NT2/D1 (cell line): ENCODE results near the gene PER1.

ENCODE experiments used
- DNase-seq: peaks from one replicate; pipeline ENCODE4 v3.0.0-alpha.2; 2011; ENCODE audit warnings: low read depth, low spot score
- H3K27me3 ChIP-seq: 2 replicates; pipeline ENCODE4 v1.6.0; 2011; ENCODE audit warnings: mild to moderate bottlenecking; ENCODE audit not compliant: insufficient read length, insufficient read depth
- H3K36me3 ChIP-seq: 2 replicates; pipeline ENCODE4 v1.6.1; 2011; ENCODE audit warnings: mild to moderate bottlenecking, low read length, mixed read lengths; ENCODE audit not compliant: insufficient read depth, insufficient read length
- H3K4me1 ChIP-seq: 2 replicates; pipeline ENCODE4 v1.5.1; 2011; ENCODE audit not compliant: insufficient read depth, insufficient read length
- H3K4me3 ChIP-seq: 2 replicates; pipeline ENCODE4 v1.5.1; 2011; ENCODE audit warnings: low read depth; ENCODE audit not compliant: insufficient read length
- H3K9ac ChIP-seq: 2 replicates; pipeline ENCODE4 v1.6.0; 2011; ENCODE audit warnings: low read depth; ENCODE audit not compliant: insufficient read length
- H3K9me3 ChIP-seq: 2 replicates; pipeline ENCODE4 v1.5.1; 2011; ENCODE audit warnings: mild to moderate bottlenecking, low read length; ENCODE audit not compliant: insufficient read depth
- SUZ12 ChIP-seq: IDR thresholded peaks from 2 replicates; pipeline ENCODE4 v1.6.1; 2011; ENCODE audit not compliant: insufficient read length, insufficient read depth; ENCODE audit errors: extremely low read depth
- YY1 ChIP-seq: IDR thresholded peaks from 2 replicates; pipeline ENCODE4 v1.6.1; 2011; ENCODE audit not compliant: insufficient read length, insufficient read depth
- ZNF274 ChIP-seq: IDR thresholded peaks from 2 replicates; pipeline ENCODE4 v1.6.1; 2011; ENCODE audit warnings: mild to moderate bottlenecking, low read depth, low read length

PER1 gene

GRCh38 chr17:8163978-8164814 is 12.0 kb upstream of the PER1 start:
- no peak for DNase-seq
- peak overlapping the region; percentile 9 for H3K4me3 ChIP-seq
- H3K4me1 ChIP-seq: peaks cover 18% of the 10 kb centered on the region
- H3K9me3 ChIP-seq: no peaks in the 10 kb centered on the region
- no peak for TF ChIP-seq ZNF274
- TF ChIP-seq SUZ12: no peak
- no peak for TF ChIP-seq YY1
- no peaks in the 10 kb centered on the region for H3K27me3 ChIP-seq
- peaks cover 23% of the 10 kb centered on the region for H3K36me3 ChIP-seq
- peak overlapping the region; percentile 94 for H3K9ac ChIP-seq

- Histone ChIP-seq H3K9ac (peak overlapping the region; percentile 94), H3K36me3 (peaks cover 27% of the 10 kb centered on the region), H3K9me3 (no peaks in the 10 kb centered on the region), H3K4me3 (peak overlapping the region; percentile 87), H3K27me3 (no peaks in the 10 kb centered on the region), H3K4me1 (peaks cover 18% of the 10 kb centered on the region)
- DNase-seq: no peak
- TF ChIP-seq YY1 (no peak), ZNF274 (no peak), SUZ12 (no peak)
These were observed 11.1 kb upstream of the PER1 start for GRCh38 chr17:8162997-8163977.

DNA sequence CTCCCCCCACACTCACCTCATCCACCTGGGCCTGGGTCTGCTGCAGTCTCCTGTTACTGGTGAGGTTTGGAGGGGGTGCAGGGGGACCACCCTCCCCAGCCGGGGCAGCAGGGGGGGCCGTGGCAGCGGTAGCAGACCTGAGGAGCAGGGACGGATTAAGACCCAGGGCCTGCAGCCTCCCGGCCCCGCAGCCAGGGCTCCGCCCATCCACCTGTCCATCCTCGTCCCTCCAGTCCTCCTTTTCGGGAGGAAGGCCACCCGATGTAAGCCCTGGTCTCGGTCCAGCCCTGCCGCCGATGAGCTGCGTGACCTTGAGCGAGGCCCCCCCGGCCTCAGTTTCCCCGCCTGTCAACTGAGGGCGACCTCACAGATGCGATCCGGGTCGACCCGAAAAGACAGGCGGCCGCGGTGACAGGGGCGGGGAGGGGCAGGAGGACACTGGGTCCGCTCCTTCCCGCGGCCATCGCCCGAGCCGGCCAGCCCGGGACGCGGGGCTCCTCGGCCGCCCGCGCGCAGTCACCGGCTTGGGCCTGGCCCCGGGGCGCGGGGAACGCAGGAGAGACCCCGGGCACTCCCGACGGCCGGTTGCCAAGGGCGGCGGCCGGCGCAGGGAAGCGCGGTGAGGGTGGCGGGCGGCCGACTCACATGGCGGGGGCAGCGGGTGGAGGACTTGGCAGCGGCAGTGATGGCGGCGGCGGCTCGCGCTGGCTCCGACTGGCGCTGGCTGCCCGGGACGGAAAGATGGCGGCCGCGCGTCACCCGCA is 10.2 kb upstream of the PER1 start, which contains the start of gene VAMP2:
Gene VAMP2, minus strand, starts transcription at position 716 of the 764 bp plus-strand sequence. Its CDS starts 69 bp downstream, at position 647.
- peaks cover 18% of the 10 kb centered on the region for H3K4me1 ChIP-seq
- no peak for TF ChIP-seq SUZ12
- TF ChIP-seq YY1: peak; percentile 61

DNA sequence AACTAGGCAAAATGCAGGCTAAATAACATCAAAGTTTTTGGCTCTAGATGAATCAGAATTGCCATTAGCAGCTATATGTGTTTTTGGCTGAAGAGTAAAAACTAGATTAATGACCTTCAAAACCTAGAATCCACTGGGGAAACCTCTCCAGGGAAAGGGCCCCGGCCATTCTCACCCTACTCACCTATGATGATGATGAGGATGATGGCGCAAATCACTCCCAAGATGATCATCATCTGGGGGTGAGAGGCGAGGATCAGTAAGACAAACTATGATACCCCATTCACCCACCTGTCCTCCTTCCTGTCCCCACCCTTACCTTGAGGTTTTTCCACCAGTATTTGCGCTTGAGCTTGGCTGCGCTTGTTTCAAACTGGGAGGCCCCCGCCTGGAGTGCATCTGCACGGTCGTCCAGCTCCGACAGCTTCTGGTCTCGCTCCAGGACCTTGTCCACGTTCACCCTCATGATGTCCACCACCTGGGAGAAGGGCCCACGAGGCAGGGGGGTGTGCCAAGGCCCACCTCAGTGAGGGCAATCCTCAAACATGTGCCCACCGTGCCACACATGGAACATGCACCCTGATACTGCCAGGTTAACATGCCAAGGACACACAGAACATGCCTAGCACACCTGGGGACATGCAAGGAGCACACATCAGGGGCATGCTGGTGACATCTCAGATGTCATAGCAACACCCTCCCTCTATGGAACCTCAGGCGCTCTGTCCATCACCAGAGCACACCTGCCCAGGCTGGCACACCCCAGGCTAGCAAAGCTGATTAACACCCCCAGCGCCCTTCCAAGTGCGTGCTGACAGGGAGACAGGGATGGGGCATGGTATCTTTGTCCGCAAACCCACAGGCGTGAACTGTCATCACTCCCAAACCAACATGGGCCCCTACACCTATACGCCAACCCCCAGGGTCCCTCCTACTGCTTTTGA is 9.4 kb upstream of the PER1 start:
- peaks cover 27% of the 10 kb centered on the region for H3K36me3 ChIP-seq
- peaks cover 18% of the 10 kb centered on the region for H3K4me1 ChIP-seq

More for the DNA sequence above, 10.2 kb upstream of the PER1 start, which contains the start of gene VAMP2:
- Histone ChIP-seq H3K9ac (peak within 1 kb of the TSS; percentile 94), H3K36me3 (peaks cover 27% of the 10 kb centered on the region), H3K9me3 (no peaks in the 10 kb centered on the region), H3K4me3 (peak within 1 kb of the TSS; percentile 87), H3K27me3 (no peaks in the 10 kb centered on the region)
- DNase-seq: no peak

DNA sequence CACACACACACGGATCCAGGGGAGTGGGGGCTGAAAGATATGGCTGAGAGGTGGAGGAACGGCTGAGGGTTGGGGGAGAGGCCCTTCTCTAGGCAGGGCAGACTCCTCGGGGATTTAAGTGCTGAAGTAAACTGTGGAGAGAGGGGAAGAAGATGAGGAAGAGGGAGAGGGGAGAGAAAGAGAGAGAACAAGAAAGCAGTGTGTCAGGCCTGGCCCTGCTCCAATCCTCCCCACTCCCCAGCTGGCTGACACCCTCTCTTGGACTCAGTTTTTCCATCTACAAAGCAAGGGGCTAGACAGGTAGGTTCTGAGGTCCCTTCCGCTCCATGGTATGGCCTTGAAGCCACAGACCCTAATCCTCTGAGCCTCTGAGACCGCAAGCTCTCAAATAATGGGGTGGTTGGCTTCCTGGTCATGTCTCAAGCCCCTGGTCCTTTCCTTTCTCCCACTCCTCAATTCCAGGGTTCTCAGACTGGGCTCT is 8.6 kb upstream of the PER1 start:
- Histone ChIP-seq H3K36me3 (peaks cover 27% of the 10 kb centered on the region), H3K4me1 (peaks cover 18% of the 10 kb centered on the region), H3K9ac (peak overlapping the region; percentile 21), H3K27me3 (no peaks in the 10 kb centered on the region), H3K4me3 (no peak overlapping the region), H3K9me3 (no peaks in the 10 kb centered on the region)
- DNase-seq: no peak
- TF ChIP-seq SUZ12: no peak
- no peak for TF ChIP-seq YY1

More for the DNA sequence above, 9.4 kb upstream of the PER1 start:
- Histone ChIP-seq H3K9ac (peak overlapping the region; percentile 90), H3K9me3 (no peaks in the 10 kb centered on the region), H3K27me3 (no peaks in the 10 kb centered on the region), H3K4me3 (peak overlapping the region; percentile 87)
- no peak for DNase-seq
- TF ChIP-seq SUZ12 (no peak), YY1 (no peak), ZNF274 (no peak)

GRCh38 chr17:8160224-8160577 is 8.0 kb upstream of the PER1 start:
- TF ChIP-seq SUZ12 (no peak), YY1 (no peak), ZNF274 (no peak)

More at GRCh38 chr17:8160224-8160577, 8.0 kb upstream of the PER1 start:
- Histone ChIP-seq H3K9ac (no peak overlapping the region), H3K36me3 (peaks cover 27% of the 10 kb centered on the region), H3K4me3 (no peak overlapping the region), H3K9me3 (no peaks in the 10 kb centered on the region), H3K4me1 (peaks cover 18% of the 10 kb centered on the region), H3K27me3 (no peaks in the 10 kb centered on the region)
- DNase-seq: no peak
